ENCODE results near the gene SLBP.

Gene SLBP

DNA sequence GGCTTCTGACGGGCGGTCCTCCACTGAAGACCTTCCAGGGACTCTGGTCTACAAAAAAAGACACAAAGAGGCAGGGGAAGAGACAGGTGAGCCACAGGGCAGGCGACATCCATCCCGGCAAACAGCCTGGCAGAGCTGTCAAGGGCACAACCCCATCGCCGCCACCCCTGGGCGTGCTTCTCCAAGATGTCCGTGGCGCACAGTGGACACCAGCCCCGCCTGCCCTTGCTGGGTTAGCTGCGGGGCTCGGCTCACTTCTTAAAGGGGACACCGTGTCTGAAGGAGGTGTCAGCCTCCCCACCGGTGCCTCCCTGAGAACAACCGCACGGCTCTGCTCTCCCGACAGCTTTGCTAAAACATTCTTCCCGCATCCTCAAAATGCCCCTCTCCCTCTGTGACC lies 56.4 kb downstream of the SLBP start:
- TF ChIP-seq JUND (IDR thresholded peaks at IDR 0.05; ENCODE audit: low read depth), result no peak
- in situ Hi-C loops (cut with HindIII; ENCODE audit: low pct_unique_long_range_greater_than_20kb, low sequenced_read_pairs), result no loop called here
- DNase-seq (ENCODE audit: low read depth in 1 of 2, low spot score in 1 of 2), result no peak

DNA sequence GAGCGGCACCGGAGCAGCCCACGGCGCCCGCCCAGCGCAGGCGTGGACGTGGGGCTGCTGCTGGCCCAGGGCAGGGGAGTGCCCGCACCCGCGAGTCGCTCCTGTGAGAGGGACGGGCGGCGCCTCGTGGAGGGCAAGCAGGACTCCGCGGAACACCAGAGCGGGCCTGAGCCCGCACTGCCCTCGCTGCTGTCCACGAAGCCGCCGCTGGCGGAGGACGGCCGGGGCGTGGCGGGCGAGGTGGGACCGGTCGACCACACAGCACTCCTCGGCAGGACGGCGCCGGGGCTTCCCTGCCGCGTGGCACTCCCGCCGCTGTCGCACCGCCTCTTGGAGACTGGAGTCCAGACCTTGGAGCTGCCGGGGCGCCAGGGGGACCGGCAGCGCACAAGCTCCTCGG lies 57.0 kb downstream of the SLBP start:
- in situ Hi-C loops (cut with HindIII; ENCODE audit: low pct_unique_long_range_greater_than_20kb, low sequenced_read_pairs), result no loop called here
- no peak for DNase-seq (ENCODE audit: low read depth in 1 of 2, low spot score in 1 of 2)
- no peak for TF ChIP-seq JUND (IDR thresholded peaks at IDR 0.05; ENCODE audit: low read depth)

DNA sequence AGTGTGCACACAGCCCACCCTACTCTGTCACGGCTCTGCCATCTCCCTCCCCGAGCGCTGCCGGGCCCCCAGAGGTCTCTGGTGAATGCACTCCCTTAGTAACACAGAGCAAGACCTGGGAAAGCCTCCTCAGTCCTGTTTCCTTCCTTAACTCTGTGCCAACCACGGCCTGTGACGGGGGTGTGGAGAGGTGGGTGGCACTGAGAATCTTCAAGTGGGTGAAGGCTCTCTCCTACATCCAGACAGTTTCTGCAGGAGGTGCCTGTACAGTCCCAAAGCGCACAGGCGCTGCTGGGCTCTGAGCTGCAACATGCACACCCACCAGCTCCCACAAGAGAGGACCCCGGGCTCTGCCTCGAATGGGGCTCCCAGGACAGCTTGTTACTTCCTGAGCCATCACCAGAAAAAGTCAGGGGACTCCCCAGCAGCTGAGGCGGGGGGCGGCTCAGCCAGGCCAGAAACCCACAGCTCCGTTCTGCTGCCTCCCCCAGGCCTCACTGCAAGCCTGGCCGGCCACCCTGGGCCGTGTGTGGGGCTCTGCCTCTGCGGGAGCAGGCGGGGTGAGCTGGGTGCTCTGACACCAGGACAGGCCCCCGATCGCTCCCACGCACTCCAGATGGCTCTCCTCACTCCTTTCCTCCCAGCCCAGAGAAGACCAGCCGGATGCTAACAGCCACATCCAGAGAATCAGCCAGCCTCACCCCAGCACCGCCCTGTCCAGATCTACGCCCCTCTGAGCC lies 57.7 kb downstream of the SLBP start:
- DNase-seq (ENCODE audit: low read depth in 1 of 2, low spot score in 1 of 2), result no peak
- TF ChIP-seq JUND (IDR thresholded peaks at IDR 0.05; ENCODE audit: low read depth), result no peak
- in situ Hi-C loops (cut with HindIII; ENCODE audit: low pct_unique_long_range_greater_than_20kb, low sequenced_read_pairs), result no loop called here

DNA sequence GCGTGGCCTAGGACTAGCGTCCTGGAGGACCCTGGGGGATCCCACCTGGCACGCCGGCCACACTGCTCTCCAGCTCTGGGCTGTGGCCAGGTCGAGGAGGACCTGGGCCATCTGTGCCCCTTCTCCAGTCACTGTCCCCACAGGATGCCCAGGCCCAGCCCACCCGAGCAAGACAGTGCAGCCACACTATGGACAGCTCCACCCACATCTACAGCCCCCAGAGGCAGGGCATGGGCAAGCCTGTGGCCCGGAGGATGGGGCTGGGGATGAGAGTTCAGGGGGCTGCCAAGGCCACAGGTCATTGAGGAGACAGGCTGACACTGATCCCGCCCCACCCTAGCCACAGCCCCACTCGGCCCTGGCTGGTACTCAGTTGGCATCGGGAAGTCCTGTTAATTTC lies 58.3 kb downstream of the SLBP start:
- in situ Hi-C loops (cut with HindIII; ENCODE audit: low pct_unique_long_range_greater_than_20kb, low sequenced_read_pairs), result no loop called here
- no peak for DNase-seq (ENCODE audit: low read depth in 1 of 2, low spot score in 1 of 2)
- TF ChIP-seq JUND (IDR thresholded peaks at IDR 0.05; ENCODE audit: low read depth), result no peak

DNA sequence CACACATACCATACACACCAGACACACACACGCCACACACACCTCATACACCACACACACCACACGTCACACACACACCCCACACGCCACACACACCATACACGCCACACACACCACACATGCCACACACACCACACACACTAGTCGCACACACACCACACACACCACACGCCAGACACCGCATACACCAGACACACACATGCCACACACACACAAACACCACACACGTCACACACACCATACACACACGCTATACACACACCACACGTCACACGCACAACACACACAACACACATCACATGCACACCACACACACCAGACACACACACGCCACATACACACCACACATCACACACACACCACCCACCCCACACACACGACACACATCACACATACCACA lies 60.0 kb downstream of the SLBP start:
- no peak for TF ChIP-seq JUND (IDR thresholded peaks at IDR 0.05; ENCODE audit: low read depth)
- in situ Hi-C loops (cut with HindIII; ENCODE audit: low pct_unique_long_range_greater_than_20kb, low sequenced_read_pairs), result no loop called here
- DNase-seq (ENCODE audit: low read depth in 1 of 2, low spot score in 1 of 2), result no peak

DNA sequence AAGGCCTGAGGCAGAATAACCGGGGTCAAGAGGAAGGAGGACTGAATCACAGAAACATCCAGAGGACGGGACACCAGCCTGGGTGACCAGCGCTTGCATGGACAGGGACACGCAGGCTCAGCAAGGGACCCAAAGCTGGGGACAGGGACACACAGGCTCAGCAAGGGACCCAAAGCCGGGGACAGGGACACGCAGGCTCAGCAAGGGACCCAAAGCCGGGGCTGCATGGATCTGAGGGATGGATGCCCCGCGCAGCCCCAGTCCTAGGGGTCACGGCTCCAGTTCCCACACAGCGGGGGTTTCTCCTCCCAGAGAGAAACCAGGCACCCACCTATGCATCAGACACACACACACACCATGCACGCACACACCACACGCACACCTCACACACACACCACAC lies 60.5 kb downstream of the SLBP start:
- in situ Hi-C loops (cut with HindIII; ENCODE audit: low pct_unique_long_range_greater_than_20kb, low sequenced_read_pairs), result no loop called here
- DNase-seq (ENCODE audit: low read depth in 1 of 2, low spot score in 1 of 2), result no peak
- TF ChIP-seq JUND (IDR thresholded peaks at IDR 0.05; ENCODE audit: low read depth), result no peak

DNA sequence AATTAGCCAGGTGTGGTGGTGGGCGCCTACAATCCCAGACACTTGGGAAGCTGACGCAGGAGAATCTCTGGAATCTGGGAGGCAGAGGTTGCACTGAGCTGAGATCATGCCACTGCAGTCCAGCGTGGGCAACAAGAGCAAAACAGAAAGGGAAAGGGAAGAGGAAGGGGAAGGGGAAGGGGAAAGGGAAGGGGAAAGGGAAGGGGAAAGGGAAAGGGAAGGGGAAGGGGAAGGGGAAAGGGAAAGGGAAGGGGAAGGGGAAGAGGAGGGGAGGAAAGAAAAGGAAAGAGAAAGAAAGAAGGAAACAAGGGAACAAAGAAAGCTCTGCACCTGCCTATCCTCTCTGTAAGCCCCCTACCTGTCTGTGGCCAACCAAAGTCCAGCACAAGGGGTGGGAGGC lies 63.2 kb downstream of the SLBP start:
- TF ChIP-seq JUND (IDR thresholded peaks at IDR 0.05; ENCODE audit: low read depth), result no peak
- no peak for DNase-seq (ENCODE audit: low read depth in 1 of 2, low spot score in 1 of 2)
- in situ Hi-C loops (cut with HindIII; ENCODE audit: low pct_unique_long_range_greater_than_20kb, low sequenced_read_pairs), result no loop called here

DNA sequence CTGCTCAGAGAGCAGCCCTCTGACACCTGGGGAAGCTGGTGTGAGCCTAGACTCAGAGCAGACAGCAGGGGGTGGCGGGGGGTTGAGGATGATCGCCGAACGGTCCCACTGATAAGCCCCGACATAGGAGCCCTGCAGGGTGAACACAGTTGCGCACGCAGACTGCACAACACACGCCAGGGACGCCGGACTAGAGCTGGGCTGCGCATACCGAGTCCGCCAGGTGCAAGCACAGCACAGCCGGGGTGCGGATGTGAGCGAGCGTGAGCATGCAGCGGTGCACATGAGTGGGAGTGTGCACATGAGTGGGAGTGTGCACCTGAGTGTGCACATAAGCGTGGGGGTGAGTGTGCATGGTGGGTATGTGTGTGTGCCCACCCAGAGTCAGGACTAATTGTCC lies 64.7 kb downstream of the SLBP start:
- in situ Hi-C loops (cut with HindIII; ENCODE audit: low pct_unique_long_range_greater_than_20kb, low sequenced_read_pairs), result no loop called here
- DNase-seq (ENCODE audit: low read depth in 1 of 2, low spot score in 1 of 2), result no peak
- no peak for TF ChIP-seq JUND (IDR thresholded peaks at IDR 0.05; ENCODE audit: low read depth)

DNA sequence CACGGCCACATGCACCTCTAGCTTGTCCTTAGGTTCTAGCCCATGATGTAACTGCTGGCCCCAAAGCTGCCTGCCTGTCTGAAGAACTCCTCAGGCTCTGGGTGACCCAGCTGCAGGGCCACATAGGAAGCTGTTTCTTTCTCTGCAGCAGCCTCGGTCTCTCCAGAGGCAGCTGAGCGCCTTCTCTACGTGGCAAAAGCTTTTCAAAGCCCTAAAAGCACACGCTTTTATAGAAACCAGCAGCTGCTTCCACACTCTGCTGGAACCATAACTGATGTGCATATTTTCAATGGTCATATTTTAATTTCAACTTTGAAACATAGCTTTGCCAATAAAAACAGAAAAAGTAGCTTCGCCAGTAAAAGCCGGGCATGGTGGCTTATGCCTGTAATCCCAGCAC lies 65.4 kb downstream of the SLBP start:
- no peak for DNase-seq (ENCODE audit: low read depth in 1 of 2, low spot score in 1 of 2)
- in situ Hi-C loops (cut with HindIII; ENCODE audit: low pct_unique_long_range_greater_than_20kb, low sequenced_read_pairs), result no loop called here
- no peak for TF ChIP-seq JUND (IDR thresholded peaks at IDR 0.05; ENCODE audit: low read depth)

DNA sequence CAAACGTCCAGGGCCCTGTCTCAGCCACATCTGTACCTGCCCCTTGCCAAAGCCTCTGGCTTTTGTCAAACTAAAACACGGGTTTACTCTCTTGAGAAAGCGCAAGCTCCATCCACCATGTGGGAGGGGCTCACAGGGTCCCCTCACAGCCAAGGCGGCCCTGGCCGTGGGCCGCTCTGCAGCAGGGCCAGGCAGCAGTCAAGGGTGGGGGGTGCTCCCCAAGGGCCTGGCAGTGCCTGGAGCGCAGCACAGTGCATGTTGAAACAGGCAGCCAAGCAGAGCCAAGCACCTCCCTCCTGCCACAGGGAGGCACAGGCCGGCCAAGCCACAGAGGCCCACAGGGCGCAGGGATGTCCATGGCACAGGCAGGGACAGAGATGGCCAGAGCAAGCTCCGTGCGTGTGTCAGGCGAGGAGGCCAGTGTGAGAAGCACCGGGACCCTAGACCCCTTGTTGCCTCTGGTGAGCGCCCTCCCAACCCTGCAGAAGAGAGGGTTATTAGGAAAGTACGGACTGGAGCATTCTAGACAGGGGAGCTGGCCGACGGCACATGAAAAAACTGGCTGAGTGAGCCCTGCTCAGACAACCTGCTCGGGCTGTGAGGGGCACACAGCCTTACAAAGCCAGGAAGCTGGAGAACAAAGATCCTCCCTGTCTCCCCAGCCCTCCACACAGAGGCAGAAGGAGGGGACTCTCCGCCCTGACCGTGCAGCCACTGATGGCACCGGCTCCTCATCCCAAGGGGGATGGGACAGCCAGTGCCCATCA lies 67.0 kb downstream of the SLBP start:
- TF ChIP-seq JUND (IDR thresholded peaks at IDR 0.05; ENCODE audit: low read depth), result no peak
- in situ Hi-C loops (cut with HindIII; ENCODE audit: low pct_unique_long_range_greater_than_20kb, low sequenced_read_pairs), result no loop called here
- peak; percentile 60 to 90 for DNase-seq (ENCODE audit: low read depth in 1 of 2, low spot score in 1 of 2)

DNA sequence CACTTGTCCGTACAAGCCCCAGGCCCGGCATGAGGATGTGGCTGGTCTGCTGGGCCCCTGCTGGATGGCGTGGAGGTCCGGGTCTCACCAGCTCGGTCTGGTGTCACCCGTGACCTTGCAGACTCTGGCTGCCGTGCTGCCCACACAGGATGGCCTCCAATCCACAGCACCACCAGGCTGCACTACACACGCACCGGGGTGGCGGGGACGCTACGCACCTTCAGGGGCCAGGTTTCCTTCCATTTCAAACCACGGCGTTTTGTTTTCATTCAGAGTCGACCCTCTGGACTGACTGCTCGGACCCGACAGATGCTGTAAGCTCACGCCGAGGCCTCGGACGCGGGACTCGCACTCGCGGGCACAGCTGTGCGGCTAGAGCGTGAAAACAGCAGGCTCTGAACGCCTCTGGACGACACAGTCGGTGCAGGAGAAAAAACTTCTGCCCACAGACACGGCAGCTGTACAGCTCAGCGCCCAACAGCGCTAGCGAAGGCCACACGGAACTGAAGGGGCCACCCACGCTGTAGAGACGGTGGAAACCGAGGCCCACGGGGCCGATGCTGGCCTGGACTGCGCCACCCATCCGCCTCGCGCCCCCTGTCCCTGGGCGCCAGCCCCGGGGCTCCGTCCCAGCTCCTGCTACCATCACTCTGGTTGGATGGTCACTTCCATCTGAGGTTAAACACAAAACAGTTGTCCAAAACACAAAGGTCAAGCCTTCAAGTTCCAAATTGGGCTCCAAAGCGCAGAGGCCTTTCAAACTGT lies 68.0 kb downstream of the SLBP start:
- in situ Hi-C loops (cut with HindIII; ENCODE audit: low pct_unique_long_range_greater_than_20kb, low sequenced_read_pairs), result no loop called here

More for the DNA sequence above, 68.0 kb downstream of the SLBP start:
- no peak for DNase-seq (ENCODE audit: low read depth in 1 of 2, low spot score in 1 of 2)
- no peak for TF ChIP-seq JUND (IDR thresholded peaks at IDR 0.05; ENCODE audit: low read depth)

Measured in T47D (cell line).